KOPT-K1 (cell line): ENCODE data around the gene LRBA.

Experiments used
- H3K27ac ChIP-seq: fragments of 200-600 bp; sonication (generic); 2 replicates; pipeline ENCODE4 v1.5.1; 2016; ENCODE audit warnings: antibody characterized with exemption, mild to moderate bottlenecking, low read depth, low read length; ENCODE audit not compliant: poor library complexity, severe bottlenecking
- H3K36me3 ChIP-seq: fragments of 200-600 bp; sonication (generic); 2 replicates; pipeline ENCODE4 v1.5.1; 2017; ENCODE audit warnings: antibody characterized with exemption, mild to moderate bottlenecking, low read length, moderate library complexity; ENCODE audit not compliant: insufficient read depth
- H3K9me3 ChIP-seq: fragments of 200-600 bp; sonication (generic); 2 replicates; pipeline ENCODE4 v1.5.1; 2017; ENCODE audit warnings: antibody characterized with exemption, low read length, mild to moderate bottlenecking; ENCODE audit not compliant: insufficient read depth, poor library complexity, severe bottlenecking

Gene LRBA

DNA sequence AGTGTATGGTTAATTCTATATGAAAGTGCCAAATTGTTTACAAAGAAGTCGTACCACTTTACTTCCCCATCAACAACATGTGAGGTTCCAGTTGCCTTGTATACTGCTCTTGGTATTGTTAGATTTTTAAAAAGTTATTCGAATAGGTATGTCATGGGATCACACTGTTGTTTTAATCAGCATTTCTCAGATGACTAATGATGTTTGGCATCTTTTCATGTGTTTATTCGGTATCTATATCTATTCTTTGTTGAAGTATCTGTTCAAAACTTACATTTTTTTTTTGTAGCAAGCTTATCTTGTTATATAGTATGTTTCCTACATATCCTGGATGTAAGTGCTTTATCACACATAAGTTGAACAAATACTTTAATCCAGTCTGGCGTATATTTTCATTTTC is 532.5 kb downstream of the LRBA start:
- Histone ChIP-seq H3K9me3 (peaks cover 3% of the 10 kb centered on the region), H3K36me3 (no peaks in the 10 kb centered on the region), H3K27ac (no peak overlapping the region)

DNA sequence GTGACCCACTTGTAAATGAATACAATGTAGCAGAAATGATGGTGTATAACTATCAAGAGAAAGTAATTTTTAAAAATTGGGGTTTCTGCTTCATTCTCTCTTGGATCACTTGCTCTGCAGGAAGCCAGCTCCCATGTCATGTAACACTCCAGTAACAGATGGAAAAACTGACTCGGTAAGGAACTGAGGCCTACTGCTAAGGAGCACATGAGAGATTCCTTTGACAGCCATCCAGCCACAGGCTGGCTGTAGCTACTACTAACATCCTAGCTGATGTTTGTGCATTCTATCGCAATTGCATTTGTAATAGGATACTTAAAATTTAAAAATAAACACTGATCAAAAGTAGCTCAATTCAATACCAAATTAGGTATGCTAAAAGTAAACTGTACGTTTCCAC is 535.4 kb downstream of the LRBA start:
- no peak overlapping the region for H3K27ac ChIP-seq
- H3K9me3 ChIP-seq = peaks cover 3% of the 10 kb centered on the region
- no peaks in the 10 kb centered on the region for H3K36me3 ChIP-seq

DNA sequence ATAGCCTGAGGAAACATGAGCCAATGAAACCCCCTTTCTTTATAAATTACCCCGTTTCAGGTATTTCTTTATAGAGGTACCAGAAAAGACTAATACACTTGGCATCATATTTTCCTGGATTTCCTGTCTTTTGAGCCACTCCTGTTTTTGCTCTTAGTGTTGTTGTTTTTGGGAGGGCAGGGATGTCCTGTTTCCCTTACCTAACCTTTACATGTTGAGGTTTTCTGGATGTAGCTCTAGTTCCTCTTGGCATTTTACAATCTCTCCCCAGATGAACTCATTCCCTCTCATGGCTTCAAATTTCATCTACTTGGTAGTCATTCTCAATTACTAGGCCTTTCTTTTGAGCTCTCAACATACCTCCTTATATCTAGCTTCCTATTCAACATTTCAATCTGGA is 537.2 kb downstream of the LRBA start:
- H3K9me3 ChIP-seq = peaks cover 3% of the 10 kb centered on the region

DNA sequence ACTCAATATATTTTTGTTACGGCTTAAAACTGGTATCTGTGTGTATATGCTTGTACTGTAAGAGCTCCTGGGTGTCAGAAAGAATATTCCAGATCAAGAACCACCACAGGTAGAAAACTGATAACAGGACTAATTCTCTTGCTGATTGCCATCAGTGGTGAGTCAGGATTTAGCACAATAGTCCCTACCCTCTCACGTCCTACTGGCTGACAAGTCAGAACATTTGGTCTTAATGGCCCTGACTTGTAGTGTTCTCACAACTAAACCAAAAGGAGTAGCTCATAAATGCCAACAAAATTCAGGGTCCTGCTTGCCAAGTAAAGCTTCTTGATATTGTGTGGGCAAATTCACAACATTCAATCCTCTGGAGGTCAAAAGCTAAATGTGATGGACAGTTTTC is 538.3 kb downstream of the LRBA start:
- Histone ChIP-seq H3K9me3 (peaks cover 3% of the 10 kb centered on the region), H3K36me3 (no peaks in the 10 kb centered on the region), H3K27ac (no peak overlapping the region)

More for the DNA sequence above, 537.2 kb downstream of the LRBA start:
- no peak overlapping the region for H3K27ac ChIP-seq
- H3K36me3 ChIP-seq = no peaks in the 10 kb centered on the region

DNA sequence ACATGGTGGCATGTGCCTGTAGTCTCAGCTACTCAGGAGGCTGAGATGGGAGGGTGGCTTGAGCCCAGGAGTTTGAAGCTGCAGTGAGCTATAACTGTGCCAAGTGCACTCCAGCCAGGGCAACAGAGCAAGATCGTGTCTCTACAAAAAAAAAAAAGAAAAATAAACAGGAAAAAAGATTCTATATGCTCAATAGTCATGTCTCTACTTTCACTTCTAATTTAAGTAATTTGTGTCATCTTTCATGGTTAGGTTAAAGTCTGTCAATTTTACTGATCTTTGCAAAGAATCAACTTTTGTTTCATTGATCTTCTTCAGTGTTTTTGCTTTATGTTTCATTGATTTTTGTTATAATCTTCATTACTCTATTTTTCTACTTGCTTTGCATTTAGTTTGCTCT is 539.3 kb downstream of the LRBA start:
- peaks cover 3% of the 10 kb centered on the region for H3K9me3 ChIP-seq
- no peaks in the 10 kb centered on the region for H3K36me3 ChIP-seq
- H3K27ac ChIP-seq = no peak overlapping the region

DNA sequence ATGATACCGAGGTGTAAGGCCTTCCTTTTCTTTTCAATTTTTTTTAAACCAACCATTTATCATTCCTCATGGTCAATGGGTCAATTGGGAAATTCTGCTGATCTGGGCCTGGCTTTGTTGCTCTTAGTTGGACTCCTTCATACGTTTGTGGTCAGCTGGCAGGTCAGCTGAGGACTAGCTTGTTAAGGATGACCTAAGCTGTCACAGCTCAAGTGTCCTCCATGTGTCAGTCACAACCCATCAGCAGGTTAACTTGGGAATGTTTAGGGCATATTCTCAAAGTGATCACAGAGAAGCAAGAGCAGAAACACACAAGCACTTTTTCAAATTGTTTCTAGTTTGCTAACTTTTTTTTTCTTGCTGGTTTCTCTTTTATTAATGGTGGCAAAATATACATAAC is 550.6 kb downstream of the LRBA start:
- Histone ChIP-seq H3K27ac (no peak overlapping the region), H3K36me3 (no peaks in the 10 kb centered on the region), H3K9me3 (no peaks in the 10 kb centered on the region)

DNA sequence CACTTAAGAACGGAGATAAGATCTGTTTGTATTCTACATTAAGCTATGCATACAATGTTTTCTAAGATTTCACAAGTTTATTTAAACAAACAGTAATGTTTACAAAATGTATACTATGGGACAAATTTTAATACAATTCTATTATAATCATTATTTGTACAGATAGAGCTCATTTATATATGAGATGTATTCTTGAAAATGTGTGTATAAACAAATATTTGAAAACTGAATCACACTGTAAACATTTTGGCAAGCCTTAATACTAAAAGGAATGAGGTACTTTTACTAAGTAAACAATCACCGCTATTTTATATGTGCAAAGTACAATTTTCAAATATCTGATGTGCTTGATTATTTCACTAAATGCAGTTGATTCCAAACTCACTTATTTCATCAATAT is 552.3 kb downstream of the LRBA start:
- no peak overlapping the region for H3K27ac ChIP-seq
- no peaks in the 10 kb centered on the region for H3K9me3 ChIP-seq
- no peaks in the 10 kb centered on the region for H3K36me3 ChIP-seq

DNA sequence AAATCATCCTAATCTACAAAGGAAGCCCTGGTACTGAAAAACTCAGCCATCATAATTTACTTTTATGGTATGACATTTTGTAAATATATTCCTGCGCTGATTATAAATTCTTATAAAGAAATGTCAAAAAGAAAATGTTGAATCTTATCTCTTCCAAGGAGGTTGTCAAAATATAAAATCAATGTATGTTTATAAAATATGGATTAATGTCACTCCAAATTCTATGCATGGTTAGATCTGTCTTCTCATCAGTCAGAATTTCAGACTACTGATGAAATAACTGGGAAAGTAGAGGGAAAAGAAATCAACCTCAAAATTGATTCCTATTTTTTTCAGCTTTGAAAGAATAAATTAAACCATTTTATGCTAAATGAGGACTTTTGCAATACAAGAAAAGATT is 553.1 kb downstream of the LRBA start:
- H3K36me3 ChIP-seq = no peaks in the 10 kb centered on the region
- no peak overlapping the region for H3K27ac ChIP-seq
- H3K9me3 ChIP-seq = no peaks in the 10 kb centered on the region

DNA sequence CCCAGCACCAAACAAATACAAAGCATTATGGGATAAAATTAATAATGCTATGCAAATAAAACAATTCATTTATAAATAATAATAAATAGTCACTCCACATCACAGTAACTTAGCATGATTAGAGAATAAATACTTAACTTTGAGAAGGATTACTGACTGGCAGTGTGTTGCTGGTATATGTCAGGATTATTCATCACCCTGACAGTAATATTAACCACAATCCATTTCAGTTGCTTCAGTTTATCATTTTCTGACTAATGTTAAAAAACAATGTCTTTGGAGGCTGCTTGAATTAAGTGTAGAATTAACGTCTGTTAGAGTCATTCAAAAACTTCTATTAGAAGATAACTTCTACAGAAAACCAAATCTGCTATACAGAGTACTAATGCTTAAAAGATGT is 557.3 kb downstream of the LRBA start:
- no peaks in the 10 kb centered on the region for H3K36me3 ChIP-seq
- no peaks in the 10 kb centered on the region for H3K9me3 ChIP-seq
- no peak overlapping the region for H3K27ac ChIP-seq

DNA sequence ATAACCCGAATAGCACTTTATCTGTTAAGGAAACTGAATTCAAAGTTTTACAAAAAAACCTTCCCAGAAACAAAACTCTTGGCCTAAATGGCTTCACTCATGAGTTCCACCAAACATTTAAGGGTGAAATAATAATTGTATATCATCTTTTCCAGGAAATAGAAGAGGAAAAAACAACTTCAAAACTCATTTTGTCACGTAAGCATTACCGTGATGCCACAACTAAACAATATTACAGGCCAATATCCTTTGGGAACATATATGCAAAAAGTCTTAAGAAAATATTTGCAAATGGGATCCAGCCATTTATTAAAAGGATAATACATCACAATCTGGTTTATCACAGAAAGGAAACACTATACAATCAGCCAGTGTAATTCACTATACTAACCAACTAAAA is 563.2 kb downstream of the LRBA start:
- no peaks in the 10 kb centered on the region for H3K9me3 ChIP-seq
- no peak overlapping the region for H3K27ac ChIP-seq
- H3K36me3 ChIP-seq = no peaks in the 10 kb centered on the region

DNA sequence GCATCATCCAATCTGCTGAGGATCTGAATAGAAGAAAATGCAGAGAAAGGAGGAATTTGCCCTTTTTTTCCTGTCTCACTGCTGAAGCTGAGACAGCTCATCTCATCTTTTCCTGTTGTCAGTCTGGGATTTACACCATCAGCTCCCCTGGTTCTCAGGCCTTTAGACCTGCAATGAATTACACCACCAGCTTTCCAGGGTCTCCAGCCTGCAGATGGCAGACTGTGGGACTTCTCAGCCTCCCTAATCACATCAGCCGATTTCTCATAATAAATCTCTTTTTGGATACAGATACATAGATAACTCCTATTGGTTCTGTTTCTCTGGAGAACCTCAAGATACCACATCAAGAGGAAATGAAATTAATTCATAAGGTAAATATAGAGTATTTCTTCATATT is 567.7 kb downstream of the LRBA start:
- Histone ChIP-seq H3K27ac (no peak overlapping the region), H3K9me3 (no peaks in the 10 kb centered on the region), H3K36me3 (no peaks in the 10 kb centered on the region)

DNA sequence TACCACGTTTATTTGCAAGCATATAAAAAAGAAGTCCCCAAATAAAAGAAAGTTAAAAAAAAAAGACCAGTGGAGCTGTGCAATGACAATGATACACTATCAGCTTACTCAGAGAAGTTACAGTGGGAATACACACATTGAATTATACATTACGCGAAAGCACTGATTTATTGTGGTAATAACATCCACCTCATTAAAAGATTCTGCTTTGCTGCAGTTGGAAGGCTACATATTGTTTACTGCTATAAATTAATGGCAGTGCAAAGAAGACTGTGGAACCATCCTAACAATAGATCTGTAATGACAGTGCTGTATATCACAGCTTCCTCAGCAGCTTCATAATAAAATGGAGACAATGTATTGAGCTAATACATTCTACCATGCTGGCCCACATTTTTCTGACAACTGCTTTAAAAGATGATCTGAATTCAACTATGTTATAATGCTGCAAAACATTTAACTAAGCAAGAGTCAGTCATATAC is 575.6 kb downstream of the LRBA start:
- Histone ChIP-seq H3K36me3 (no peaks in the 10 kb centered on the region), H3K27ac (no peak overlapping the region), H3K9me3 (no peaks in the 10 kb centered on the region)

DNA sequence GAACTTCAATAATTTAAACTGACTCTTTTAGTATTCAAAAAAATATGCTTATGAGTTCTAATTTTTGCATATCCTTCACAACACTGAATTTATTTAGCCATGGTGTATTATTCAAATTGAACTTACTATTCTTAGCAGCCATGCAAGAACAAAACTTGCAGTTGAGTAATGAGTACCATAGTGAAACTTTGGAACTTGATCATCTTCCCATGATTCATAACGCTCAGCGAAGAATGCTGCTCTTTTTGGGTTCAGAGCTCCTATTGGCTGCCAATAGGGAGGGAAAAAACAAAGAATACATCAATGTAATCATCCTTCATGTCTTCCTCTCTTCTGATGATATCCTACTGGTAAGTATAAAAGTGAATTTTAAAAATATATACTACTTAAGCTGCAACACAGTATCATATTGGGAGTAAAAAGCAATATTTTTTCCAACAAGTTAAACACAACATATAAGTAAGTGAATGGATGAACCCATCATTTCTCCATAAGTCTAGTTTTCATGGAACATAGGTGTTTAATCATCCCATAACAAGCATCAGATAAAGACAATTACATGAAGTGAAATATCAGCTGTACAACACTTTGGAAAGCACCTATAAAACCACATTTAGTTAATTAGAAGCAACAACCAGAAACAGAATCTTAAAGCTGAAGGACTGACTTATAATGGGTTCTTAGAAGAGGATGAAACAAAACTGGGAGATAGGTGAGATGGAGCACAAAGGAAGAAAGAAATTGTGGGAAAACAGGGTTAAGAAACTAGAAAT is 578.3 kb downstream of the LRBA start:
- no peak overlapping the region for H3K27ac ChIP-seq
- no peaks in the 10 kb centered on the region for H3K9me3 ChIP-seq
- no peaks in the 10 kb centered on the region for H3K36me3 ChIP-seq

DNA sequence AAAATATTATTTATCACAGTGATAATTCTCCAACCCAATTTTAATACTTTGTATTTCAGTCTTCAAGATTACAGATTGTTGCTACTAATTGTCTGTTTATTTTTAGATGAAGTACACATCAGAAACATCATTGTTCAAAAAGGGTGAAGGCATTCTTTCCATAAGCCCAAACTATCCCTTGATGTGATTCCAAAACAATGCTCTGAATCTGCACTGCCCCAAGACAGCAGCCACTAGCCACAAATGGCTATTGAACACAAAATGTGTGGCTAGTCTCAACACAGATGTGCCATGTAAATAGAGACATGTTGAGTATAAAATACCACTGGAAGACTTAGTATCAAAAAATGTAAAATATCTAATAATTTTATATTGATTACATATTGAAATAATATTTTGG is 583.9 kb downstream of the LRBA start:
- Histone ChIP-seq H3K9me3 (no peaks in the 10 kb centered on the region), H3K36me3 (no peaks in the 10 kb centered on the region), H3K27ac (no peak overlapping the region)

DNA sequence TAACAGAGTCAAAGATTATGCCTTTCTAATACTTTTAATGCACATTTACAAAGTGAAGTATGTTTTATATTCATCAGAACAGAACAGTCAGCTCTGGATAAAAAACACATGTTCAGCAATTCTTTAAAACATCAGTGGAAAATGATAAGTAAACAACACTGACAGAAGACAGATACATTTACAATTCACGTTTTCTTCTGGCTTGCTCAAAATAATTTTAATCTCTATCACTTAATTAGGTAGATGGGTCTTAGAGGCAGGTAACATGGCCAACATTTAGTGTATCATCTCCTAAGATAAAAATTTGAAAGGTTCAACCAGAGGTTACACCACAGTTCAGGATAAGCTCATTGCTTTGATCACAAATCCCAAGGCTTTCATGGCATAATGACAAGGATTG is 589.9 kb downstream of the LRBA start:
- Histone ChIP-seq H3K27ac (no peak overlapping the region), H3K9me3 (no peaks in the 10 kb centered on the region), H3K36me3 (no peaks in the 10 kb centered on the region)

DNA sequence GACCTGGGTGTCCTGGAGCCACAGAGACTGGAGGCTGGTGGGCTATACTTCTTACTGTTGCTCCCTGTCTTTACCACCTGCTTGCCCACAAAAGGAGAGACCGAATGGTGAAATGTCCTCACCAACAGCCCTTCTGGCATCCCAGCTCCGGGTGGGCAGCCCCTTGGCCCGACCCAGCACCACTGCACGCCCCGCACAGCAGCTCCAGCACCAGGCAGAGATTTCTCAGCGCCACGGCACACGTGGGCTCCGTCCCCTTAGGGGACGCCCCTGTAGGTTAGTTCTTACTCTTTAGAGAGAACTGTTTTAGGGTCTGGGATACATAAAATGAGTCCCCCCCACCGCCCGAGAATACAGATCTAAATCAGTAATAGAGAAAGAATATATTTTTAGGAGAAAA is 591.6 kb downstream of the LRBA start:
- H3K36me3 ChIP-seq = no peaks in the 10 kb centered on the region
- H3K9me3 ChIP-seq = no peaks in the 10 kb centered on the region
- no peak overlapping the region for H3K27ac ChIP-seq
